ENCODE results near the gene LPIN2.

DNA sequence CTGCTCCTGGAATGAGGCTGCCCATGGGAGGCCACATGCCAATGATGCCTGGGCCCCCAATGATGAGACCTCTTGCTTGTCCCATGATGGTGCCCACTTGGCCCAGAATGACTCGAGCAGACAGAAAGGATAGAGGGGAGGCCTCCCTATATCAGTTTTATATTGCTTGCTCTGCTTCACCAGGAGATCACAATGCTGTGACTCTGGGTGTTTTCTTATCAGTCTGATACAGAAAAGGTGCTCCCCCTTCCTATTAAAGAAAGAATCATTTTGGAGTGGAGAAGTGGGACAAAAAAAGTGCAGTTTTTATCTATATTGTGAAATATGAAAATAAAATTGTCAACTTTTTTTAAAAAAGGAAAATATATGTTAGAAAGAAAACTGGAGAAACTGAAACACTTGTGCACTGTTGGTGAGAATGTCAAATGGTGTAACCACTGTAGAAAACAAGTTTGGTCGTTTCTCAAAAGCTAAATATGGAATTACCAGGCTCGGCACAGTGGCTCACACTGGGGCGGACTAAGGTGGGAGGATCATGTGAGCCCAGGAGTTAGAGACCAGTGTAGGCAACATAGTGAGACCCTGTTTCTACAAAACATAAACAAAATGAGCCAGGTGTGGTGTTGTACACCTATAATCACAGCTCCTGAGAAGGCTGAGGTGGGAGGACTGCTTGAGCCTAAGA lies 21.8 kb downstream of the LPIN2 start:
- TF ChIP-seq RAD21 (IDR thresholded peaks at IDR 0.05; ENCODE audit: low read depth) (no peak), POLR2A (IDR thresholded peaks at IDR 0.05; ENCODE audit: borderline replicate concordance, extremely low read depth, insufficient read depth, insufficient read length) (no peak), POLR2AphosphoS5 (IDR thresholded peaks at IDR 0.05; ENCODE audit: low read depth, low read length) (no peak), EZH2 (IDR thresholded peaks at IDR 0.05) (no peak)
- TF ChIP-seq, protein P1, sequence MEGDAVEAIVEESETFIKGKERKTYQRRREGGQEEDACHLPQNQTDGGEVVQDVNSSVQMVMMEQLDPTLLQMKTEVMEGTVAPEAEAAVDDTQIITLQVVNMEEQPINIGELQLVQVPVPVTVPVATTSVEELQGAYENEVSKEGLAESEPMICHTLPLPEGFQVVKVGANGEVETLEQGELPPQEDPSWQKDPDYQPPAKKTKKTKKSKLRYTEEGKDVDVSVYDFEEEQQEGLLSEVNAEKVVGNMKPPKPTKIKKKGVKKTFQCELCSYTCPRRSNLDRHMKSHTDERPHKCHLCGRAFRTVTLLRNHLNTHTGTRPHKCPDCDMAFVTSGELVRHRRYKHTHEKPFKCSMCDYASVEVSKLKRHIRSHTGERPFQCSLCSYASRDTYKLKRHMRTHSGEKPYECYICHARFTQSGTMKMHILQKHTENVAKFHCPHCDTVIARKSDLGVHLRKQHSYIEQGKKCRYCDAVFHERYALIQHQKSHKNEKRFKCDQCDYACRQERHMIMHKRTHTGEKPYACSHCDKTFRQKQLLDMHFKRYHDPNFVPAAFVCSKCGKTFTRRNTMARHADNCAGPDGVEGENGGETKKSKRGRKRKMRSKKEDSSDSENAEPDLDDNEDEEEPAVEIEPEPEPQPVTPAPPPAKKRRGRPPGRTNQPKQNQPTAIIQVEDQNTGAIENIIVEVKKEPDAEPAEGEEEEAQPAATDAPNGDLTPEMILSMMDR (IDR thresholded peaks at IDR 0.05 in 2 of 3, conservative IDR thresholded peaks at IDR 0.05 in 1 of 3; ENCODE audit: borderline replicate concordance in 1 of 3, insufficient read depth in 1 of 3, low read depth in 2 of 3, low read length in 2 of 3) = no peak
- TF ChIP-seq, protein P2, sequence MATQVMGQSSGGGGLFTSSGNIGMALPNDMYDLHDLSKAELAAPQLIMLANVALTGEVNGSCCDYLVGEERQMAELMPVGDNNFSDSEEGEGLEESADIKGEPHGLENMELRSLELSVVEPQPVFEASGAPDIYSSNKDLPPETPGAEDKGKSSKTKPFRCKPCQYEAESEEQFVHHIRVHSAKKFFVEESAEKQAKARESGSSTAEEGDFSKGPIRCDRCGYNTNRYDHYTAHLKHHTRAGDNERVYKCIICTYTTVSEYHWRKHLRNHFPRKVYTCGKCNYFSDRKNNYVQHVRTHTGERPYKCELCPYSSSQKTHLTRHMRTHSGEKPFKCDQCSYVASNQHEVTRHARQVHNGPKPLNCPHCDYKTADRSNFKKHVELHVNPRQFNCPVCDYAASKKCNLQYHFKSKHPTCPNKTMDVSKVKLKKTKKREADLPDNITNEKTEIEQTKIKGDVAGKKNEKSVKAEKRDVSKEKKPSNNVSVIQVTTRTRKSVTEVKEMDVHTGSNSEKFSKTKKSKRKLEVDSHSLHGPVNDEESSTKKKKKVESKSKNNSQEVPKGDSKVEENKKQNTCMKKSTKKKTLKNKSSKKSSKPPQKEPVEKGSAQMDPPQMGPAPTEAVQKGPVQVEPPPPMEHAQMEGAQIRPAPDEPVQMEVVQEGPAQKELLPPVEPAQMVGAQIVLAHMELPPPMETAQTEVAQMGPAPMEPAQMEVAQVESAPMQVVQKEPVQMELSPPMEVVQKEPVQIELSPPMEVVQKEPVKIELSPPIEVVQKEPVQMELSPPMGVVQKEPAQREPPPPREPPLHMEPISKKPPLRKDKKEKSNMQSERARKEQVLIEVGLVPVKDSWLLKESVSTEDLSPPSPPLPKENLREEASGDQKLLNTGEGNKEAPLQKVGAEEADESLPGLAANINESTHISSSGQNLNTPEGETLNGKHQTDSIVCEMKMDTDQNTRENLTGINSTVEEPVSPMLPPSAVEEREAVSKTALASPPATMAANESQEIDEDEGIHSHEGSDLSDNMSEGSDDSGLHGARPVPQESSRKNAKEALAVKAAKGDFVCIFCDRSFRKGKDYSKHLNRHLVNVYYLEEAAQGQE (IDR thresholded peaks at IDR 0.05; ENCODE audit: low read depth) = no peak
- TF ChIP-seq, protein P3, sequence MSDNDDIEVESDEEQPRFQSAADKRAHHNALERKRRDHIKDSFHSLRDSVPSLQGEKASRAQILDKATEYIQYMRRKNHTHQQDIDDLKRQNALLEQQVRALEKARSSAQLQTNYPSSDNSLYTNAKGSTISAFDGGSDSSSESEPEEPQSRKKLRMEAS (IDR thresholded peaks at IDR 0.05) = no peak
